ENCODE measurements around the gene TC2N. TPM values are rescaled to one million over a fixed set of nuclear protein-coding genes. Genes with fewer than 3 reads are reported as not detected.

TC2N gene
- total RNA-seq, 1 experiment from 2014 or later = 16.4 TPM

DNA sequence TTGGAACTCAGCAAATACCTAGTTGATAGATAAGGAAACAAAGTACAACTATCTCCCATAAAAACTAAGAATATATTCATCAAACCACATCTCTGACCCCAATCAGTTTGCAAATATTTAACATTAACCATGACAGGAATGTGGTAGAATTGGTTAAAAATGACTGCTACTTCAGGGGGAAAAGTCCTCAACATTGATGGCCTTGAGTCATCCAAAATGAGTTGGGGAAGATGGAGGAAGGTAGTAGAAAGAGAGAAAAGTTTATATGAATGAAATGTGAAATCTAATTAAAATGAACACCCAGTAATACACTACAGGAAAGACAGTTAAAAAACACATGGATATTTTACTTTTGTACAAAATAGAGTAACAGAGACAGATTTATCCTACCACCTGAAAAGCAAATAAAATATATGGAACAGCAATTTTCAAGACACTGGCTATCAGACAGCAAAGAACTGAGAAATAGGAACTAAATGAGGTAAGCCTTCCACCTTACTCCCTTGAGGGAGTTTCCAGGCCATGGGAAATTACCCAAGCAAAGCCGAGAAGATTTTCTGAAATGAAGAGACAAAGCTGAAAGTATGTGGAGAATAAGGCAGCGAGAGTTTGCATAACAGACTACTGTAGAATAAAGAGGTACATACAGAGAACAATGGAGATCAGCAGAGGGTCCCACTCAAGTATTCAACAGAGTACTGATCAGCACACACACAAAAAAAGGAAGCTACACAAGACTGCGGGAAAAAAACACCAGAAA, 49.6 kb downstream of the TC2N start:
- H4K5ac ChIP-seq (ENCODE audit: insufficient read length, low read depth, low read length) = no peak overlapping the region
- Mint-ChIP-seq H3K27ac (peak overlapping the region; percentile 9 to 94 (median 75)), H3K9me3 (peaks cover 2 to 3% of the 10 kb centered on the region in 2 experiments; a peak in 1 of 5 replicates), H3K27me3 (ENCODE audit: low read depth) (no peaks in the 10 kb centered on the region), H3K4me3 (no peak overlapping the region), H3K4me1 (peaks cover 18 to 27% of the 10 kb centered on the region in 2 experiments), H3K36me3 (ENCODE audit: insufficient read depth in 1 of 3, low read depth in 3 of 3) (peaks cover 0 to 9% (median 0%) of the 10 kb centered on the region in 3 experiments; a peak in 2 of 7 replicates)
- H3K9me3 ChIP-seq (ENCODE audit: control insufficient read depth, low read depth, low read length) = no peaks in the 10 kb centered on the region
- no peak overlapping the region for H4K91ac ChIP-seq (ENCODE audit: insufficient read length, low read depth, low read length)
- H4K8ac ChIP-seq (replicated peaks; ENCODE audit: insufficient read length, low read depth, low read length) = no peak overlapping the region
- H3T11ph ChIP-seq (ENCODE audit: low read length) = no peak overlapping the region
- H3K4me2 ChIP-seq (ENCODE audit: insufficient read depth, insufficient read length, low read length) = no peak overlapping the region
- H2BK12ac ChIP-seq (ENCODE audit: insufficient read length, low read depth, low read length) = no peak overlapping the region
- no peaks in the 10 kb centered on the region for H3K79me1 ChIP-seq (ENCODE audit: insufficient read depth, low read depth, low read length, poor library complexity, severe bottlenecking)
- no peaks in the 10 kb centered on the region for H3K27me3 ChIP-seq (ENCODE audit: insufficient read depth, low read length)
- no peak overlapping the region for H2AK5ac ChIP-seq (ENCODE audit: insufficient read length, low read length)
- peaks cover 2% of the 10 kb centered on the region; the same call in 1 of the 2 replicates for H3K4me1 ChIP-seq (ENCODE audit: insufficient read depth, low read length)
- no peak overlapping the region for H3K23ac ChIP-seq (ENCODE audit: insufficient read length, low read depth, low read length)
- no peak overlapping the region for H3K18ac ChIP-seq (ENCODE audit: insufficient read length, low read depth, low read length)
- no peak overlapping the region for H3K56ac ChIP-seq (ENCODE audit: insufficient read length, low read depth, low read length)
- no peak overlapping the region for H2AFZ ChIP-seq (ENCODE audit: low read length)
- H2BK120ac ChIP-seq (ENCODE audit: low read depth, low read length, poor library complexity, severe bottlenecking) = no peak overlapping the region
- no peak for DNase-seq
- no peaks in the 10 kb centered on the region for H4K20me1 ChIP-seq (ENCODE audit: control insufficient read depth, insufficient read depth, insufficient read length)
- no peaks in the 10 kb centered on the region for H3K79me2 ChIP-seq (ENCODE audit: insufficient read depth, low read length)
- H2BK15ac ChIP-seq (ENCODE audit: low read depth, low read length) = no peak overlapping the region
- no peaks in the 10 kb centered on the region for H3K23me2 ChIP-seq (ENCODE audit: insufficient read length, low read depth, low read length, poor library complexity, severe bottlenecking)
- H3K27ac ChIP-seq (ENCODE audit: insufficient read length, low read depth, low read length) = no peak overlapping the region
- H3K14ac ChIP-seq (ENCODE audit: insufficient read depth, low read length) = no peak overlapping the region
- no peak overlapping the region for H2BK5ac ChIP-seq (ENCODE audit: insufficient read length, low read length)
- no peak overlapping the region for H3K4ac ChIP-seq (ENCODE audit: low read depth, low read length)
- no peak overlapping the region for H3K9ac ChIP-seq (ENCODE audit: extremely low read depth, insufficient read length, low read length)
- TF ChIP-seq, protein P1, sequence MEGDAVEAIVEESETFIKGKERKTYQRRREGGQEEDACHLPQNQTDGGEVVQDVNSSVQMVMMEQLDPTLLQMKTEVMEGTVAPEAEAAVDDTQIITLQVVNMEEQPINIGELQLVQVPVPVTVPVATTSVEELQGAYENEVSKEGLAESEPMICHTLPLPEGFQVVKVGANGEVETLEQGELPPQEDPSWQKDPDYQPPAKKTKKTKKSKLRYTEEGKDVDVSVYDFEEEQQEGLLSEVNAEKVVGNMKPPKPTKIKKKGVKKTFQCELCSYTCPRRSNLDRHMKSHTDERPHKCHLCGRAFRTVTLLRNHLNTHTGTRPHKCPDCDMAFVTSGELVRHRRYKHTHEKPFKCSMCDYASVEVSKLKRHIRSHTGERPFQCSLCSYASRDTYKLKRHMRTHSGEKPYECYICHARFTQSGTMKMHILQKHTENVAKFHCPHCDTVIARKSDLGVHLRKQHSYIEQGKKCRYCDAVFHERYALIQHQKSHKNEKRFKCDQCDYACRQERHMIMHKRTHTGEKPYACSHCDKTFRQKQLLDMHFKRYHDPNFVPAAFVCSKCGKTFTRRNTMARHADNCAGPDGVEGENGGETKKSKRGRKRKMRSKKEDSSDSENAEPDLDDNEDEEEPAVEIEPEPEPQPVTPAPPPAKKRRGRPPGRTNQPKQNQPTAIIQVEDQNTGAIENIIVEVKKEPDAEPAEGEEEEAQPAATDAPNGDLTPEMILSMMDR (conservative IDR thresholded peaks at IDR 0.05) = no peak
- no peak overlapping the region for H2BK20ac ChIP-seq (ENCODE audit: low read depth, low read length, poor library complexity, severe bottlenecking)
- WGBS (ENCODE audit: extremely low coverage, insufficient read length, low lambda C conversion rate) = no CpG with 5 or more reads among the region's 3 CpGs
